K562 (cell line): ENCODE data around the gene AP4S1. TPM values are rescaled to one million over a fixed set of nuclear protein-coding genes. Genes with fewer than 3 reads are reported as not detected.
A peak's percentile ranks its signal among the peaks of the same experiment; 100 is the strongest.

ENCODE experiments used
- ATAC-seq: fragments of 200-7000 bp; cut with Tn5 transposase; 3 replicates; pipeline ENCODE4 v1.9.1; 2020; ENCODE audit warnings: moderate library complexity
- Bru-seq: library from RNA; stranded (reverse); fragments of 400-500 nt; gene quantifications from one replicate; lab custom pipeline; 2021; lab: Mats Ljungman, UMichigan
- BruChase-seq, 2 experiments: library from RNA; stranded (reverse); fragments of 400-500 nt; gene quantifications; one replicate each; lab custom pipeline; 2021; lab: Mats Ljungman, UMichigan
- BruUV-seq: library from RNA; stranded (reverse); fragments of 400-500 nt; replicated peaks from 2 replicates; lab custom pipeline; 2021; lab: Mats Ljungman, UMichigan
- CTCF ChIA-PET: fragments of 300-600 bp; formaldehyde crosslinking; extraction: SDS; loops from one replicate; lab custom pipeline; 2021; ENCODE audit warnings: low intra/inter-chr PET ratio; lab: Yijun Ruan, JAX
- POLR2A ChIA-PET: fragments of 300-600, 350-650 bp; sonication (Branson Sonifier 250); formaldehyde crosslinking; extraction: SDS; loops from one replicate; lab custom pipeline; 2021; ENCODE audit warnings: antibody characterized with exemption, inconsistent platforms; lab: Yijun Ruan, JAX
- DNase-seq, 4 experiments: peaks; one replicate each; pipeline versions ENCODE4 v3.0.0 to v3.0.0-alpha.2; 2011 to 2018; ENCODE audit warnings: low spot score in 3 of 4, mixed read lengths in 3 of 4; ENCODE audit errors: extremely low read depth in 1 of 4
- FAIRE-seq: peaks from 2 replicates; lab custom pipeline; 2011; peaks lifted over from hg19 to GRCh38; lab: Jason Lieb, UNC
- H2AFZ ChIP-seq: 2 replicates; pipeline ENCODE4 v1.6.0; 2011; ENCODE audit warnings: low read depth, low read length, control low read depth, inconsistent platforms
- H3K27ac ChIP-seq: fragments of 200-600 bp; 3 replicates; pipeline ENCODE4 v1.8.0; 2011; ENCODE audit warnings: low read depth, mild to moderate bottlenecking, control low read depth, inconsistent platforms, low read length, moderate library complexity, mixed read lengths; ENCODE audit errors: extremely low read depth
- H3K27me3 ChIP-seq, 2 experiments: fragments of 300-600 bp in 1 of 2; 2 replicates in 1 of 2; 3 replicates in 1 of 2; pipeline versions ENCODE4 v1.6.0 to v1.8.0; 2011; ENCODE audit warnings: inconsistent platforms in 2 of 2, low read length in 2 of 2, mild to moderate bottlenecking in 1 of 2, mixed read lengths in 1 of 2, moderate library complexity in 1 of 2; ENCODE audit not compliant: control insufficient read depth in 2 of 2, insufficient read depth in 2 of 2
- H3K36me3 ChIP-seq: fragments of 300-600 bp; 3 replicates; pipeline ENCODE4 v1.8.0; 2011; ENCODE audit warnings: mild to moderate bottlenecking, low read length, inconsistent platforms; ENCODE audit not compliant: control insufficient read depth, insufficient read depth
- H3K4me1 ChIP-seq, 2 experiments: fragments of 200-600 bp in 1 of 2; replicated peaks in 1 of 2; 2 replicates in 1 of 2; 3 replicates in 1 of 2; pipeline versions ENCODE4 v1.5.1 to v1.8.0; 2011; ENCODE audit warnings: inconsistent platforms in 2 of 2, low read length in 2 of 2, mild to moderate bottlenecking in 1 of 2, mixed read lengths in 1 of 2, moderate library complexity in 1 of 2; ENCODE audit not compliant: control insufficient read depth in 2 of 2, insufficient read depth in 2 of 2
- H3K4me2 ChIP-seq: 2 replicates; pipeline ENCODE4 v1.6.1; 2011; ENCODE audit warnings: low read length, control low read depth, inconsistent platforms, mixed read lengths; ENCODE audit not compliant: insufficient read depth
- H3K4me3 ChIP-seq: fragments of 200-600 bp; sonication (generic), shearing (Covaris generic); 2 replicates; pipeline ENCODE4 v1.5.1; 2016; ENCODE audit warnings: control low read depth, inconsistent platforms
- H3K79me2 ChIP-seq: fragments of 200-600 bp; 3 replicates; pipeline ENCODE4 v1.8.0; 2011; ENCODE audit warnings: low read length, inconsistent platforms; ENCODE audit not compliant: control insufficient read depth, insufficient read depth
- H3K9ac ChIP-seq, 2 experiments: 2 replicates each; pipeline versions ENCODE4 v1.6.0 to v1.6.1; 2011; ENCODE audit warnings: low read depth in 2 of 2, low read length in 2 of 2, control low read depth in 1 of 2, inconsistent platforms in 1 of 2, mild to moderate bottlenecking in 1 of 2, mixed read lengths in 1 of 2; ENCODE audit not compliant: insufficient read depth in 1 of 2
- H3K9me1 ChIP-seq: one replicate; pipeline ENCODE4 v1.6.0; 2011; ENCODE audit warnings: inconsistent platforms, mild to moderate bottlenecking, low read length, moderate library complexity; ENCODE audit not compliant: control insufficient read depth, insufficient read depth
- H3K9me3 ChIP-seq: replicated peaks from 2 replicates; pipeline ENCODE4 v1.5.1; 2011; ENCODE audit warnings: low read depth, low read length, inconsistent platforms; ENCODE audit not compliant: control insufficient read depth, insufficient read depth
- H4K20me1 ChIP-seq: replicated peaks from 2 replicates; pipeline ENCODE4 v1.6.1; 2011; ENCODE audit warnings: low read length, inconsistent platforms, mixed read lengths; ENCODE audit not compliant: control insufficient read depth, insufficient read depth
- BRD4 ChIP-seq: fragments of 200-600 bp; sonication (generic); IDR thresholded peaks from 2 replicates; pipeline ENCODE4 v1.6.1; 2017; ENCODE audit warnings: inconsistent platforms
- ETV6 ChIP-seq, 3 experiments: fragments of 150-350 bp in 1 of 3; sonication (generic) in 1 of 3; formaldehyde crosslinking in 1 of 3; IDR thresholded peaks; 2 replicates each; pipeline versions ENCODE4 v1.6.1 to v1.8.0; 2014 to 2022; ENCODE audit warnings: borderline replicate concordance in 2 of 3, low read depth in 2 of 3, antibody characterized with exemption in 1 of 3, low read length in 1 of 3, mild to moderate bottlenecking in 1 of 3, missing genetic modification reagents in 1 of 3
- FOSL1 ChIP-seq: fragments of 200-800 bp; sonication (Bioruptor generic); conservative IDR thresholded peaks from 2 replicates; pipeline ENCODE4 v1.6.1; 2016; ENCODE audit warnings: missing genetic modification characterization, missing compliant biosample characterization
- HNRNPUL1 ChIP-seq: fragments of 200-400 bp; formaldehyde crosslinking; IDR thresholded peaks from 2 replicates; pipeline ENCODE4 v1.6.1; 2017; ENCODE audit warnings: low read length
- MAFG ChIP-seq: fragments of 450-650 bp; conservative IDR thresholded peaks from 2 replicates; pipeline ENCODE4 v1.6.1; 2016; ENCODE audit warnings: missing genetic modification characterization, missing compliant biosample characterization
- NELFE ChIP-seq: IDR thresholded peaks from 2 replicates; pipeline ENCODE4 v1.6.1; 2011; ENCODE audit warnings: mild to moderate bottlenecking; ENCODE audit not compliant: insufficient read depth, insufficient read length
- NRF1 ChIP-seq, 2 experiments: fragments of 450-650 bp; IDR thresholded peaks in 1 of 2; conservative IDR thresholded peaks in 1 of 2; 2 replicates each; pipeline ENCODE4 v1.6.1; 2014; ENCODE audit warnings: mild to moderate bottlenecking in 2 of 2
- VEZF1 ChIP-seq: fragments of 200-800 bp; sonication (Bioruptor generic); IDR thresholded peaks from 2 replicates; pipeline ENCODE4 v1.6.1; 2017; ENCODE audit warnings: missing genetic modification characterization, missing compliant biosample characterization
- ZNF592 ChIP-seq: fragments of 450-650 bp; IDR thresholded peaks from 2 replicates; pipeline ENCODE4 v1.6.1; 2017; ENCODE audit warnings: antibody characterized with exemption, mild to moderate bottlenecking
- WGBS: fragments of 100-300 bp; shearing (Covaris generic); methylation state at CpG from one replicate; pipeline ENCODE4 v1.1.6; 2016; ENCODE audit warnings: low coverage, mixed read lengths; ENCODE audit not compliant: insufficient coverage; ENCODE audit errors: missing lambda C conversion rate; 5-methylcytosine and 5-hydroxymethylcytosine counted together
- in situ Hi-C: fragments of 300-500 bp; cut with MboI; formaldehyde crosslinking; loops from 4 replicates; pipeline ENCODE4 v1.15.0; 2018; ENCODE audit warnings: inconsistent platforms, mixed read lengths
- intact Hi-C: fragments of 100-400 bp; cut with micrococcal nuclease; formaldehyde crosslinking; loops from 2 replicates; pipeline ENCODE4 v1.14.2; 2022
- long read RNA-seq, 3 experiments: library from polyadenylated mRNA in 2 of 3; library from RNA in 1 of 3; unstranded in 2 of 3; stranded (forward) in 1 of 3; transcript quantifications; one replicate each; pipeline ENCODE4 v2.0.0, GENCODE V29; 2019 to 2022
- polyA minus RNA-seq, 3 experiments: library from RNA; depleted of rRNA, polyadenylated mRNA; stranded (reverse); fragments of >200 nt; gene quantifications; 2 replicates each; pipeline ENCODE4 v1.2.3, GENCODE V29; 2011
- polyA plus RNA-seq, 8 experiments: library from polyadenylated mRNA; depleted of rRNA in 4 of 8; stranded (reverse) in 5 of 8; unstranded in 3 of 8; fragments of >200 nt; fragmentation: Nextera tagmentation in 2 of 8; fragmentation: Illumina TruSeq in 1 of 8; extraction: Ambion mirVana in 2 of 8; extraction: Trizol in 1 of 8; gene quantifications; 2 replicates each; pipeline versions ENCODE4 v1.2.1 to v1.2.3, GENCODE V29; 2011 to 2014; ENCODE audit warnings: inconsistent platforms in 1 of 8, missing spikeins in 1 of 8
- total RNA-seq, 7 experiments: library from RNA; depleted of rRNA in 6 of 7; stranded (reverse); fragments of >200 nt in 6 of 7; fragmentation: Illumina TruSeq in 2 of 7; extraction: Trizol in 2 of 7; gene quantifications; 2 replicates each; pipeline versions ENCODE4 v1.2.1 to v1.2.3, GENCODE V29; 2011 to 2021; ENCODE audit warnings: low replicate concordance in 1 of 7

Gene AP4S1, protein sequence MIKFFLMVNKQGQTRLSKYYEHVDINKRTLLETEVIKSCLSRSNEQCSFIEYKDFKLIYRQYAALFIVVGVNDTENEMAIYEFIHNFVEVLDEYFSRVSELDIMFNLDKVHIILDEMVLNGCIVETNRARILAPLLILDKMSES
- total RNA-seq (2011; cell fraction: chromatin; rRNA removed; ENCODE audit: low replicate concordance) = 6.9 and 7.8 TPM in 2 replicates
- total RNA-seq (2011; cell fraction: nucleolus; rRNA removed) = 3.0 and 3.3 TPM in 2 replicates
- 4.0 and 9.5 TPM in 2 replicates for total RNA-seq (2011; cell fraction: nucleoplasm; rRNA removed)
- total RNA-seq (2014; rRNA removed) (3.7 TPM in 2 replicates), total RNA-seq (2014; rRNA removed; fragmentation: Illumina TruSeq; extraction: Trizol) (7.2 and 7.8 TPM in 2 replicates), total RNA-seq (2015; rRNA removed; fragmentation: Illumina TruSeq; extraction: Trizol) (4.6 and 5.9 TPM in 2 replicates), total RNA-seq (2021) (5.0 and 5.6 TPM in 2 replicates), polyA plus RNA-seq (2011; rRNA removed) (2.5 and 6.2 TPM in 2 replicates), polyA plus RNA-seq (2014; fragmentation: Illumina TruSeq; extraction: Trizol) (5.0 and 6.7 TPM in 2 replicates), polyA plus RNA-seq (2014; fragmentation: Nextera tagmentation; extraction: Ambion mirVana) (1 to 10 TPM; 5.9 to 6.1 TPM), polyA plus RNA-seq (2014; rRNA removed) (4.6 and 6.6 TPM in 2 replicates), polyA minus RNA-seq (2011; rRNA and poly(A)+ RNA removed) (3.4 and 4.7 TPM in 2 replicates), Bru-seq, nascent RNA (percentile 51 among the genes with signal in this experiment), BruChase-seq, experiment 1, labeled RNA remaining after a 2-hour chase (percentile 58 among the genes with signal in this experiment), BruChase-seq, experiment 2, labeled RNA remaining after a 6-hour chase (percentile 54 among the genes with signal in this experiment)
- 1.4 and 1.5 TPM in 2 replicates for polyA plus RNA-seq (2011; cell fraction: cytosol; rRNA removed)
- 2.1 and 3.1 TPM in 2 replicates for polyA plus RNA-seq (2011; cell fraction: nucleus; rRNA removed)
- polyA plus RNA-seq (2012) = 5.3 and 6.4 TPM in 2 replicates
- 2.0 and 2.3 TPM in 2 replicates for polyA minus RNA-seq (2011; cell fraction: cytosol; rRNA and poly(A)+ RNA removed)
- 1.7 and 2.8 TPM in 2 replicates for polyA minus RNA-seq (2011; cell fraction: nucleus; rRNA and poly(A)+ RNA removed)
- long read RNA-seq, experiment 1, partial matches to known transcripts = 0 of 2 reads
- long read RNA-seq, experiment 1, other reads (novel, unspliced or antisense) = 2 of 2 reads
- long read RNA-seq, experiment 2, partial matches to known transcripts = 0 of 4 reads
- long read RNA-seq, experiment 2, other reads (novel, unspliced or antisense) = 1 of 4 reads
- long read RNA-seq, experiment 3, partial matches to known transcripts = 0 of 1 reads
- long read RNA-seq, experiment 3, other reads (novel, unspliced or antisense) = 0 of 1 reads

- peak within 1 kb of the TSS; percentile 93 for H2AFZ ChIP-seq
- H3K9me1 ChIP-seq = no peaks in the 10 kb centered on the region
- peak within 1 kb of the TSS; percentile 92 to 97 for H3K9ac ChIP-seq
- H3K79me2 ChIP-seq = peaks cover 81% of the 10 kb centered on the region
- peak within 1 kb of the TSS; percentile 89 for H3K4me2 ChIP-seq
- no peaks in the 10 kb centered on the region for H3K27me3 ChIP-seq
- H3K9me3 ChIP-seq = no peaks in the 10 kb centered on the region
- CTCF ChIA-PET = no interaction called here
- intact Hi-C loops (loop anchor here (1.0 to 2.0 kb wide), 3 partner anchors 34 to 57 kb away; no protein-coding TSS in a partner anchor), in situ Hi-C loops (no loop called here)
- peak within 1 kb of the TSS; percentile 98 for H3K4me3 ChIP-seq
- FAIRE-seq (no peak), ATAC-seq (peak; percentile 66), DNase-seq (peak; percentile 36 to 58 (median 40))
- WGBS = 0% methylated on average over 8 of the region's 53 CpGs
- peak within 1 kb of the TSS; percentile 89 for H3K27ac ChIP-seq
- peaks cover 25% of the 10 kb centered on the region for H3K36me3 ChIP-seq
- BruUV-seq = no TSS peak
- H4K20me1 ChIP-seq = no peaks in the 10 kb centered on the region
- H3K4me1 ChIP-seq = peaks cover 5 to 23% of the 10 kb centered on the region in 2 experiments
- POLR2A ChIA-PET = interaction anchor here (0.7 to 3.1 kb wide), 9 partner anchors 9 to 410 kb away, joined by 3 to 17 read pairs (median 5); no protein-coding TSS in a partner anchor
- 0 out of 2 replicates have a peak, but pooled peaks have one; percentile 9 for TF ChIP-seq FOSL1 (tag)
- TF ChIP-seq BRD4 = peak; percentile 77
- TF ChIP-seq MAFG (tag) = no peak
- TF ChIP-seq HNRNPUL1 = no peak
- TF ChIP-seq NRF1 (conservative IDR thresholded peaks at IDR 0.05 in 1 of 2, IDR thresholded peaks at IDR 0.05 in 1 of 2) = no peak
- TF ChIP-seq VEZF1 (CRISPR knock-in tag) = peak; percentile 66
- TF ChIP-seq ZNF592 = 0 out of 2 replicates have a peak, but pooled peaks have one; percentile 40
- no peak for TF ChIP-seq ETV6 (IDR thresholded peaks at IDR 0.05; ENCODE audit: borderline replicate concordance in 1 of 2, low read depth in 2 of 2, low read length in 1 of 2)
- TF ChIP-seq ETV6 (CRISPR knock-in tag; IDR thresholded peaks at IDR 0.05; ENCODE audit: borderline replicate concordance) = no peak
- no peak for TF ChIP-seq NELFE
These were observed at the start of gene AP4S1 for GRCh38 chr14:31025367-31026076. TSS of gene AP4S1 (plus strand) at chr14:31025649. CDS start at chr14:31066197, 40,548 bp downstream.
